ENCODE data around the gene SCG2. TPM values are rescaled to one million over a fixed set of nuclear protein-coding genes. Genes with fewer than 3 reads are reported as not detected.

SCG2 gene
- total RNA-seq (1 to 10 TPM; 1.5 to 3.5 TPM), polyA plus RNA-seq (under 1 TPM; 0.45 to 0.72 TPM)
- long read RNA-seq, donor 1, partial matches to known transcripts, result 0 of 1 reads
- long read RNA-seq, donor 1, other reads (novel, unspliced or antisense), result 0 of 1 reads
- long read RNA-seq, donor 2, partial matches to known transcripts, result 0 of 1 reads
- long read RNA-seq, donor 2, other reads (novel, unspliced or antisense), result 0 of 1 reads
- long read RNA-seq, donor 3, result 0 reads
- long read RNA-seq, donor 4, result 0 reads
- long read RNA-seq, donor 5, partial matches to known transcripts, result 0 of 3 reads
- long read RNA-seq, donor 5, other reads (novel, unspliced or antisense), result 0 of 3 reads

- DNase-seq (peak; percentile 81 to 90 (median 85)), ATAC-seq (ENCODE audit: insufficient read depth, low FRiP score) (peak; percentile 95)
- H3K9me3 ChIP-seq (ENCODE audit: control insufficient read depth in 4 of 4, insufficient read depth in 3 of 4, low read length in 3 of 4), result no peaks in the 10 kb centered on the region
- no peak within 1 kb of the TSS for H3K4me3 ChIP-seq
- peaks cover 0 to 2% (median 0%) of the 10 kb centered on the region in 3 donors for H3K27me3 ChIP-seq (ENCODE audit: control insufficient read depth in 3 of 3, insufficient read depth in 3 of 3, low read length in 2 of 3)
- no peak for TF ChIP-seq CTCF (IDR thresholded peaks at IDR 0.05; ENCODE audit: control extremely low read depth, extremely low read depth)
- no peak within 1 kb of the TSS for H3K9ac ChIP-seq (ENCODE audit: insufficient read depth in 1 of 2, low read length in 2 of 2)
- H3K4me1 ChIP-seq (ENCODE audit: control insufficient read depth in 5 of 5, insufficient read depth in 5 of 5, low read length in 5 of 5), result no peaks in the 10 kb centered on the region
- no peak within 1 kb of the TSS for H3K27ac ChIP-seq (ENCODE audit: low read depth in 1 of 2, low read length in 1 of 2)
- WGBS, 2 donors, result 9 to 12% methylated on average over 17 of the region's 17 CpGs
- no peaks in the 10 kb centered on the region for H3K36me3 ChIP-seq (ENCODE audit: control insufficient read depth in 4 of 4, insufficient read depth in 4 of 4, low read length in 4 of 4)
These were observed at the start of gene SCG2 for GRCh38 chr2:223601932-223602666. TSS of gene SCG2 (minus strand) at chr2:223602361. CDS start at chr2:223599282, 3,079 bp downstream.

GRCh38 chr2:223649554-223650533, 47.7 kb upstream of the SCG2 start:
- Histone ChIP-seq H3K27ac (ENCODE audit: low read depth in 1 of 2, low read length in 1 of 2) (no peak overlapping the region), H3K9me3 (ENCODE audit: control insufficient read depth in 4 of 4, insufficient read depth in 3 of 4, low read length in 3 of 4) (no peaks in the 10 kb centered on the region), H3K4me3 (no peak overlapping the region), H3K9ac (ENCODE audit: insufficient read depth in 1 of 2, low read length in 2 of 2) (no peak overlapping the region), H3K36me3 (ENCODE audit: control insufficient read depth in 4 of 4, insufficient read depth in 4 of 4, low read length in 4 of 4) (no peaks in the 10 kb centered on the region), H3K27me3 (ENCODE audit: control insufficient read depth in 3 of 3, insufficient read depth in 3 of 3, low read length in 2 of 3) (no peaks in the 10 kb centered on the region), H3K4me1 (ENCODE audit: control insufficient read depth in 5 of 5, insufficient read depth in 5 of 5, low read length in 5 of 5) (no peaks in the 10 kb centered on the region)
- TF ChIP-seq CTCF (IDR thresholded peaks at IDR 0.05; ENCODE audit: control extremely low read depth, extremely low read depth), result no peak
- DNase-seq, result no peak
- 78 to 89% methylated on average over 8 of the region's 8 CpGs for WGBS, 2 donors
- no peak for ATAC-seq (ENCODE audit: insufficient read depth, low FRiP score)

GRCh38 chr2:223648755-223649154, 46.6 kb upstream of the SCG2 start:
- no peak overlapping the region for H3K9ac ChIP-seq (ENCODE audit: insufficient read depth in 1 of 2, low read length in 2 of 2)
- H3K4me1 ChIP-seq (ENCODE audit: control insufficient read depth in 5 of 5, insufficient read depth in 5 of 5, low read length in 5 of 5), result no peaks in the 10 kb centered on the region
- no peaks in the 10 kb centered on the region for H3K9me3 ChIP-seq (ENCODE audit: control insufficient read depth in 4 of 4, insufficient read depth in 3 of 4, low read length in 3 of 4)
- no peak for ATAC-seq (ENCODE audit: insufficient read depth, low FRiP score)
- no peak for TF ChIP-seq CTCF (IDR thresholded peaks at IDR 0.05; ENCODE audit: control extremely low read depth, extremely low read depth)
- no peak overlapping the region for H3K27ac ChIP-seq (ENCODE audit: low read depth in 1 of 2, low read length in 1 of 2)
- DNase-seq, result no peak
- no peaks in the 10 kb centered on the region for H3K36me3 ChIP-seq (ENCODE audit: control insufficient read depth in 4 of 4, insufficient read depth in 4 of 4, low read length in 4 of 4)
- H3K4me3 ChIP-seq, result no peak overlapping the region
- H3K27me3 ChIP-seq (ENCODE audit: control insufficient read depth in 3 of 3, insufficient read depth in 3 of 3, low read length in 2 of 3), result no peaks in the 10 kb centered on the region
